NCI-H226 (cell line): ENCODE data around the gene SULT1C4.
"Not testable (repeated sequence)": the region's sequence is repeated elsewhere in the genome, so short reads cannot be mapped to it uniquely, and the experiment has no call there.

Experiments
- DNase-seq: peaks from one replicate; pipeline ENCODE4 v3.0.0-alpha.2; 2015

Gene SULT1C4

DNA sequence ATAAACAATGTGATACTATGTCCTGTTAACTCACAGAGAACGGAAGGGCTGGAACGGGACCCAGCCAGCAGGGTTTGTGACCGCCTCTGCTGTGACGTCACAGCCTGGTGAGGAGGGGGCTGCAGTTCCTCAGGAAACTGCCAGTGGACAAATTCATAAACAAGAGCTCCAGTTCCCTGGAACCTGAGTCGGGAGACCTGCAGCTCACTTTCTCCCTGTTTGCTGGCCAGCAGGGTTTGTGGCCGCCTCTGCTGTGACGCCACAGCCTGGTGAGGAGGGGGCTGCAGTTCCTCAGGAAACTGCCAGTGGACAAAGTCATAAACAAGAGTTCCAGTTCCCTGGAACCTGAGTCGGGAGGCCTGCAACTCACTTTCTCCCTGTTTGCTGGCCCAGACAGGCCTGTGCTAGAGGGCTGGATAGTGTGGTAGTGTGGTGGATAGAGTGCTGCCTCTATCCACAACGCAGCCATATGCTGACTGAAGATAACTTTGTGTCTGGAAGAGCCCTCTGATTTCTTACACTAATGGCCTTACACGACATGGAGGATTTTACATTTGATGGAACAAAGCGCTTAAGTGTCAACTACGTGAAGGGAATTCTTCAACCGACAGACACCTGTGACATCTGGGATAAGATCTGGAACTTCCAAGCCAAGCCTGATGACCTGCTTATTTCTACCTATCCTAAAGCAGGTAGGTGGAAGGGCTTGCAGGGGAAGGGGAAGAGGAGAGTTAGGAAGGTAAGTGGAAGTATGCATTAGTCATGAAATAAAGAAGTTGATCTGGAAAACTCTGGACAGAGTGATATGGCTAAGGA lies at the start of gene SULT1C4:
SULT1C4 (plus strand) TSS at position 140 of the 816 bp plus-strand sequence; CDS start at position 524, 384 bp downstream.
- DNase-seq = no peak

DNA sequence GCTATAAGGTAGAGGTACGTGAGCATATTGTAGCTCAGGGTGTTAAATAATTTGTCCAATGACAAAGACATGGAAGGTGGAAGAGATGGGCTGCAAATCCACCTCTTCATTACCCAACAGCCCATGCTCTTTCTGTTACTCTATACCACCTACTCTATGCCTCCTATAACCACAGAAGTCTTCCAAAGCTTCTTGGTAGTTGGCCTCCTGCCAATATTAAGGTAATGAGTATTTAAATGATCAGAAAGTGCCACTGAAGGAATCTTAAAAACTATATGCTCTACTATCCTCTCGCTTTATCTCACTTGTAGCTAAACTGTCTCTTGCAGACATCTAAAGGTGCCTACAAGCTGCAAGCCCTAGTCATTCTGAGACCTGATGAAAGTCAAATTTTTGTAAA lies 48.0 kb upstream of the SULT1C4 start:
- DNase-seq = no peak

DNA sequence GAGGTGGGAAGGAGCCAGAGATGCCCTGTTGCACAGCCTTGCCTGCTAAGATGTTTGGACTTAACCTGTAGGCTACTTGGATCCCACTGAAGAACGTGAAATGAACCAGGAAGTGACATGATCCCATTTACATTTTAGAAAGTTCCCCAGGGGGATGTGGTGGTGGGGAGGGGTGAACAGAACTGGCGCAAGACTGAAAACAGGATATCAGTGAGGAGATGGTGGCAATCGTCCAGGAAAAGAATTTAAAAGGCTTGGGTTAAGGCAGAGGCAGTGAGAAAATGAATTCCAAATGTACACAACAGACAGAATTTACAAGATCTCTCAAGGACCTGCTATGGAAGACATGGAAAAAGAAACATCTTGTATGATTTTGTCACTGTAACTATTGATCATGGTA lies 46.8 kb upstream of the SULT1C4 start:
- no peak for DNase-seq

DNA sequence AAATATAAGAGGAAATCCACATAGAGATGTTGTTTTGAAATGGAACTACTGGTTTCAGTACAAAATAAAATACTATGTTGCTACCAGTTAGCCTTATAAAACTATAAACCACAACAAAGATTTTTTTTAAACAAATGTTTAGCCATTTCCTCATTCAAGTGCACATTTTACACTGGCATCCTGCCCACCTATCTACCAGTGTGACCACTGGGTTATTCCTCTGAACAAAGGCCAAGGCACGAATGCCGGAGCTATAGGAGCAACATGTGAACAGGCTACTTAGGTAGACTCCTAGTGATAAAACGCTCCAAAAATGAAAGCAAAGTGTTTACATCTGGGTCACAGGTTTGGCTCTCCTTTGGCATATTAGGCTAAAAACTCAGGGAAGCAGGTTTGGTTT lies 31.8 kb upstream of the SULT1C4 start:
- DNase-seq = no peak

DNA sequence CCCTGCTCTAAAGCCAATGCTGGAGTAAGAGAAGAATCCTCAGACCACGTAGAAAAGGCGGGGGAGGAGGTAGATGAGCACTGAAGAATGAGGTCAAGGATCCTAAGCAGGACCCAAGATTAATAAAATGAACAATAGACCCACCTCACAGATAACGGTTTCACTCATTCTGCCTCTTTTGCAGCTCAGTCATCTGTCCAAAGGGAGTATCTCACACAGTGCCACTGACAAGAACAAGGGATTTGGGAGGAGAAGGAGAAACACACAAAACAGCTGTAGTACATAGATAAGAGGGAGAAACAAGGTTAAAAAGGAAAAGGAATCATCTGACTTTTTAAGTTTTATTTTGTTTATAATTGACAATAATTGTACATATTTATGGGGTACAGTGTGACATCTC lies 30.9 kb upstream of the SULT1C4 start:
- no peak for DNase-seq

DNA sequence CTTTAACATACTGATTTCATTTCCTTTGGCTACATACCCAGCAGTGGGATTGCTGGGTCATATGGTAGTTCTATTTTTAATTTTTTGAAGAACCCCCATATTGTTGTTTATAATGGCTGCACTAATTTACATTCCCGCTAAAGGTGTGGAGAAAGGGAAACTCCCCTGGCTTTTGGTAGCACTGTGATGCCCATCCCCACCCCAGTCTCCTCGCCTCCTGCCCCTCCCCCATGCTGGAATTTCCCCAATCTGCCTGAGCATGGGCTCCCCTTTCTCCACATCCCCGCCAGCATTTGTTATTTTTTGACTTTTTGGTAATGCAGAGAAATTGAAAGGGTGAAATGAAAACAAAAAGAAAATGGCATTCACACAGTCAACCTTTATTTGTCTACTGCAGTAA lies 30.0 kb upstream of the SULT1C4 start:
- DNase-seq = no peak

DNA sequence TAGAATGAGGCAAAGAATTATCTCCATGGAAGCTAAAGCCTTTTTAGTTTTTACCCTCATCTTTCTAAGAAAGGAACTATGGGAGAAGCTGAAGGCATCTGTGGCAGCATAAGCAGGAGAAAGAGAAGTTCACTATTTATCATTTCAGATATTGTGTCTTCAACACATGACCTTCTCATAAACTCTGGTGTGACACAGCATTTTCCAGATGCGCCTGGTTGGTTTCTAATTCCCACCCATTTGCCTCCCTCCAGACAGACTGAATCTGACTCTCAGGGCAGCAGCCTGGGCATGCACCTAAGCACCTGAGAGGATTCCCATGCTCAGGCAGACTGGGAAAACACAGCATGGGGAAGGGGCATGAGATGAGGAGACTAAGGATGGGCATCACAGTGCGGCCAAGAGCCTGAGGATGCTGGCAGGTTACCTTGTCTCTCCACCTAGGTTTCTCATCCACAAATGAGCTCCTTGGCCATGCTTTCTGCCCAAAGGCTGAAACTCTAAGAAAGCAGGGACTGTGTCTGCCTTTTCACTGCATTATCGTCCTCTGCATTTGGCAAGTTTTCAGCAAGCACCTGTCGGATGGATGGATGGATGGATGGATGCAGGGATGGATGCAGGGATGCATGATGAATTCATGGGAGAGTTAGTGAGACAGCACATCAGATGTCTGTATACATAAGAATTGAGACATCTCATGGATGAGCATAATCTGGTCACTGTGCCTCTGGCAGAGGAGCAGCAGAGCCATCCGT lies 28.8 kb upstream of the SULT1C4 start:
- no peak for DNase-seq

DNA sequence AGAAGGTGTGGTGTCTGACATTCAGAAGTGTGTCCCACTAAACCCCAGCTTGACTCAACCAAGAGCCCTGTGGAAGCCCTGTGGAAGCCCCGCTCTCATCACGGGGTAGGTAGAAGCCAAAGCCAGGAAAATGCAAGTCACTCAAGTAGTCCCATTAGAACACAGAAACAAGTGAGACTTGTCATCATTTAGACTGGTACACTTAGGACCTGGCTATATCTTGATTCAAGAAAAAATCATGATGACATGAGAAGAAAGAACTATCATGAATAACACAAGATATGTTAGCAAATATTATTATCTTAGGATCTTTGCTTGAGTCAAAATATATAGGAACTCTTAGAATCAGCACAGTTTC lies 28.2 kb upstream of the SULT1C4 start:
- no peak for DNase-seq

DNA sequence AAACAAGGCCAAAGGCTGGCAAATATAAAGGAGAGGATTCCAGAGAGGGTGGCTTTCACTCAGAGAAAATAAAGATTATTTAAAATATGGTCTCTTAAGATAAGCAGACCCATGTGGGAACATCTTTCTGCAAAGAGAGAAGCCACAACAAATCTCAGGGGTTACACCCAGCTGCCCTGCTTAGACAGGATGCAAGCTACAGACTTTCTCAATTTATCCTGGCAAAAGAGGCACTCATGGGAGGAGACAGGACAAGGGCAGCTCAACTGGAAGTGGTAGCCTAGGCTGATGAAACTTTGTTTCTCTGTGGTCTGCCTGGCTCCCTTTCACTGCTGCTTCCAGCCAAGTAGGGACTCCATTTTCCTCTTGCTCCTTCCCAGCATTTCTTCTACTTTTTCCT lies 25.9 kb upstream of the SULT1C4 start:
- no peak for DNase-seq

DNA sequence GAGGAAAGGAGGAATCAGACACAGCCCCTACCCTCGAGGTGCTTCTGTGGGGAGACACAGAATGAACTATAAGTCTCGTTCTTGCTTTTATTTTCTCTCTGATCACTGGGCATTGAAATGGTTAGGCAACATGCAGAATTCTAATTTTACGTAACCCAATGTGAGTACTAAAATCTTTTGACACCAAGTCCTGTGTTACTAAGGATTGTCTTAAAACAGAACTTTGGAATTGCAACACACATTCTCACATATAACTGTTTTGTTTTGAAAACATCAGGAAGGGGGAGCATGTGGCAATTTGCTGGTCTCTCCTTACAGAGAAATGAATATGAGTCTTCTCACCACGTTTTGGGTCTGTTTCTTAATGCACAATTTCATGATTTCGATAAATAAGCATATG lies 23.6 kb upstream of the SULT1C4 start:
- no peak for DNase-seq

DNA sequence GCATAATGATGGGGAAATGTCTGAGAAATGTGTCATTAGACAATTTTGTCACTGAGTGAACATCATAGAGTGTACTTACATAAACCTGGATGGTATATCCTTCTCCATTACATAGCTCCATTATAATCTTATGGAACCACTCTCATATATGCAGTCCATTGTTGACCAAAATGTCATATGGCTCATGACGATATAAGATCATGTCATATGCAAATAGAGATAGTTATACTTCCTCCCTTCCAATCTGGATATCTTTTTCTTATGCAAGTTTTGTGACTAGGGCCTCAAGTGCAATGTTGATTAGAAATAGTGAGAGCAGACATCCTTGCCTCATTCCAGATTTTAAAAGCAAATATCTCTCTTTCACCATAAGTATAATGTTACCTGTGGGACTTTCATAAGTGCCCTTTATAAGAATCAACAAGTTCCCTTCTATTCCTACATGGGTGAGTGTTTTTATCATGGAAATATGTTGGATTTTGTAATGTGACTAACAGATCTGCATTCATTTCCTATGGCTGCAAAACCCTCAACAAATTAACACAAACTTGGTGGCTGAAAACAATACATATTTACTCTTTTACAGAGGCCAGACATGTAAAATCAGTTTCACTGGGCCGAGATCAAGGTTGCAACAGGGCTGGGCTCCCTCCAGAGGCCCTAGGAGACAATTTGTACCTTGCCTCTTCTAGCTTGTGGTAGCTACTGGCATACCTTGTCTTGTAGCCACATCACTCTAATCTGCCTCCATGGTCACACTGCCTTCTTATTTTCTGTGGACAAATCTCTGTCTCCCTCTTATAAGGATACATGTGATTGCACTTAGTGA lies 21.6 kb upstream of the SULT1C4 start:
- no peak for DNase-seq

DNA sequence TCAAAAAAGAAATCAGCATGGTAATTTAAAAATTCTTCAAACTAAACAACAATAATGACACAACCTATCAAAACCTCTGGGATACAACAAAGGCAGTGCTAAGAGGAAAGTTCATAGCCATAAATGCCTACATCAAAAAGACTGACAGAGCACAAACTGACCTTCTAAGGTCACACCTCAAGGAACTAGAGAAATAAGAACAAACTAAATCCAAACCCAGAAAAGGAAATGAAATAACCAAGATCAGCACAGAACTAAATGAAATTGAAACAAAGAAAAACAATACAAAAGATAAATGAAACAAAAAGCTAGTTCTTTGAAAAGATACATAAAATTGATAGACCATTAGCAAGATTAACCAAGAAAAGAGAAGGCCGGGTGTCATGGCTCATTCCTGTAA lies 18.4 kb upstream of the SULT1C4 start:
- not testable (repeated sequence) for DNase-seq

DNA sequence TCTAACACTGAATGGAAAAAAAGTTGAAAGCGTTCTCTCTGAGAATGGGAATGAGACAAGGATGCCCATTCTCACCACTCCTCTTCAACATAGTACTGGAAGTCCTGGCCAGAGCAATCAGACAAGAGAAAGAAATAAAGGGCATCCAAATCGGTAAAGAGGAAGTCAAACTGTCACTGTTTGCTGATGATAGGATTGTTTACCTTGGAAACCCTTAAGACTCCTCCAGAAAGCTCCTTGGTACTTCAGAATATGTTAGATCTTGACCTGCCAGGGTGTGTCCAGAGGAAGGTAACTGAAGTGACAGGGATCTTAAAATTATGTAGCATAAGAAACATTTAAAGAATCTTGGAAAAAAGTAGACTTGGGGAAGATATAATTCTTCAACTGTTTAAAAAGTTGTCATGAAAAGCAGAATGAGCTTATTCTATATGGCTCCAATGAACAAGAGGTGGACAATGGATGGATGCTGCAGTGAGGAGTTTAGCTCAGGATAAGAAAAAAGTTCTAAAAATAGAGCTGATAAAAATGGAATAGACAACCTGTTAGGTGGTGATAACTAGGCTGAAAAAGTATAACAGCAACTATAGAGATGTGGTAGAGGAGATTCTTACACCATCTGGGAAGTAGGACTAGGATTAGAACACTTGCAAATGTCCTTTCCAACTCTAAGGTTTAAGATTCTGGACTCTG lies 16.8 kb upstream of the SULT1C4 start:
- no peak for DNase-seq

DNA sequence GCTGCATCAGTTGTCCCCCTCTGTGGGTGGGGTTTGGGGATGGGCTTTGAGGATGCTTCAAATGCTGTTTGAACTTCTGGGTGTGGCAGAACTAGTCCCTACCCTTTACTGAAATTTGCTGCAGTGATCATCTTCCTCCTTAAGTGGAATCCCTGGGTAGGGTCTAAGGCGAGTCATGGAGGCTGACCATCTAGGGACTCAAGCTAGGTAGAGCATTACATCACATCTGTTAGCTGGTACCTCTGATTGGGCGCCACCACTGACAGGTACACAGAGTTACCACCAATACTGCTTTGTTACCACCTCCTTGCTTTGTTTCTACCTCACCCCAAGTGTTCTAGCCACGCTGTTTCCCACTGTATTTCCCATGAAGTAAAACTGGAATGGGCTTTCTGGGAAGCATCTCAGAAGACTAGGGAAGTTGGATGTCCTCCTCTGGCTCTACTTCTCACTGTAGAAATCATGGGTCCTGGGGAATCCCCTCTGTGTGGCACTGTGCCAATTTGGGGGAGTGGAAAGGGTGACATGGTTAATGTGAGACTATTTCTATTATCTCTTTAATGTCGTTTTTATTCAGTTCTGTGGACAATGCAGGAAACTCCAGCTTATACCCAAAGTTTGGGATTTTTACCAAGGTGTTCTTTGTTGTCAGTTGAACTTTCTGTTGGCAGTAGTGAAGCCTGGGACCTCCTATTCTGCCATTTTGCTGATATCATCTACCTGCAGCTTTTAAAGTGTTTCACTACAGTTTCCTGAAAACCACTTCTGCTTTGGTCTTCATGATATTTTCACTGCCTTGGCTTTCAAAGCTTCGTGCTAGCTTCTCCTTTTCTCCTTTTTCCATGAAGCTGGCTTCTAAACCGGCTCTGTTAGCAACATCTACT lies 14.5 kb upstream of the SULT1C4 start:
- no peak for DNase-seq

DNA sequence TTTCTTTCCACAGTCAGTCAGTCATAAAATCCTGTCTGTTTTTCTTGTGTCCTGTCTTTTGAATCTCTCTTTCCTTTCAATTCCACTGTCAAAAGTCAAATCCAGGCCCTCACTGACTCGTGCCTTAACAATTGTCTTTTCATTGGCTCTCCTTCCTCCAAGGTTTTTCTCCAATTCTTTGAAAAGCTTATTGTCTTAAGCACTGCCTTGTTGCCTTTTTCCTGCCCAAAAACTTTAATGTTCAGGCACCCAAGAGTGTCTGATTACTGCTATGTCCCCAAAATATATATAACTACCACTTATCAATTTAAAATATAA lies 13.9 kb upstream of the SULT1C4 start:
- DNase-seq = peak; percentile 14

DNA sequence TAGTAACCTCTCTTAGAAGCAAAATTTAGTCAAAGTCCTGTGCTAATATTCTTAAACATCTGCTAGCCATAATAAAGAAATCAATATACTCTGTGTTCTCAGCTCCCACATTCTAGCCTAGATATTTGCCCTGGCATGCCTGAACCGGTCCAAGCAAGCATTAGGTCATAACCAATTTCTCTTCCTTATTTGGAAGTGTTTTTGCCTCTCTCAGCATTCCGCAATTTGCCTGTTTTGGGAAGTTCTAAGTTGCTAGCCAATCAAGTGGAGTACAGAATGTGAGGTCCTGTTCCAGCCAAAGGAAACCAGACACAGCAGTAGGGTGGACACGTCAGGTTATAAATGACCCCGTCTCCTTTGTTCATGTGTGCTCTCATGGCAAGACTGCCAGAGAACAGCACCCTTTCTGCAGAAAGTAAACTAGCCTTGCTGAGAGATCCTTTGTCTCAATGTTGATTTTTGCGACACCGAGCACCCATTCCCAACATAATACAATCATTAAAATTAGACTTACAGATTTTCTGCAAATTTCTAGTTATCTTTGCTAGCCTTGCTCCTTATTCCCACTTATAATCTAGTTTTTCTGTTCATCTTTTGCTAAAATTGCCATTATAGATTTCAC lies 13.0 kb upstream of the SULT1C4 start:
- DNase-seq = no peak

DNA sequence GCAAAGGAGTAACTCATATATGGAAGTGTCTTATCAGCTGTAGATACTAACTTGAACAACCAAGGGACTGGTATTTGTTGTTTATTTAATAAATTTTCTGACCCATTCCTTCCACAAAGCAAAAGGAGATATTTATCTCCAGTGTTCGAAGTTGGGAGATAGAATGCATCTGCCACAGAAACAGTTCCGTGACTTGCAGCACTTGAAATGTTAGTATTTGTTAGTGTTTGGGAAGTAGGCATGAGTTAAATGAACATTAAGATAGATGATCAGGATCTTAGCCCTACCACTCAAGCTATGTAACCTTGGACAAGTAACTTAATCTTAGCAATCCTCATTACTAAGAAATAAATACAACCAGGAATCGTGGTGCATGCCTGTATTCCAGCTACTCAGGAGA lies 12.1 kb upstream of the SULT1C4 start:
- no peak for DNase-seq

DNA sequence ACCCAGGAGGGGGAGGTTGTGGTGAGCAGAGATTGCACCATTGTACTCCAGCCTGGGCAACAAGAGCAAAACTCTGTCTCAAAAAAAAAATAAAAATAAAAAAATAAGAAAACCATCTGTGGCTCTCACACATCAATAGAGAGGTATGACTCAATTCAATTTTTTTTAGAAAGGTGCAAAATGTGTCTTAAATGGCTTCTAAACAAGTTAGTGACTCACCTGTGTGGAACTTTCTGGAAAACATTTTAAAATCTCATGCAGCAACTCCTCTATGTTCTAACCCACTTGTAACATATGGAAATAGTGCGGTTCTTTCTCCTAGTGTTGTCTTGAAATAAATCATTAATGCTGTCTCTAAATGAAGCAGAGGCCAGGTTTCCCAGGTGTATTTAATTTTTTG lies 10.7 kb upstream of the SULT1C4 start:
- no peak for DNase-seq

DNA sequence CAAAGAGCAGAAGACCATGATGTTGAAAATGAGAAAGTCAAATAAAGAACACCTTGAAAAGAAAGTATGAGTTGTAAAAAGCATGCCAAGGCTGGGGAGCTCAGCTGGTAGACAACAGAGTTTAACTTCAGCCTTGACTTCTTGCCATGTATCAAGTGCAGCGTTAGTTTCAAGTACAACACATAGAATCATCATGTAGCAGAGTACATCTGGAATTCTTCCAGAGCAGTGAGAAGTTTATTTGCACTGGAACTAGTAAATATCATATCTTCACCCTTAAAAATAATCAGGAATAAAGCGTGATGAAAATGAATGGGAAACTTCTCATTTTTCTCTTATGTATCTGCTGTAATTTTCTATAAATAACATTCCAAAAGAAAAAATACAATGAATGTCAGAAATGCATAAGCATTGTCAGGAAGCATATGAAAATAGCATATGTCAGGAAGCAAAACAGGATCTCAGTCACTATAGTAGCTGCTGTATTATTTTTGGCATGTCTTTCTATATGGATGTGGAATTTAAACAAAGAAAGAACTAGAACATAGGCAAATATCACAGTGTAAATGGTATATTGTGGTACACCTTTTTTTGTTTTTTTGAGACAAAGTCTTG lies 10.1 kb upstream of the SULT1C4 start:
- DNase-seq = no peak

DNA sequence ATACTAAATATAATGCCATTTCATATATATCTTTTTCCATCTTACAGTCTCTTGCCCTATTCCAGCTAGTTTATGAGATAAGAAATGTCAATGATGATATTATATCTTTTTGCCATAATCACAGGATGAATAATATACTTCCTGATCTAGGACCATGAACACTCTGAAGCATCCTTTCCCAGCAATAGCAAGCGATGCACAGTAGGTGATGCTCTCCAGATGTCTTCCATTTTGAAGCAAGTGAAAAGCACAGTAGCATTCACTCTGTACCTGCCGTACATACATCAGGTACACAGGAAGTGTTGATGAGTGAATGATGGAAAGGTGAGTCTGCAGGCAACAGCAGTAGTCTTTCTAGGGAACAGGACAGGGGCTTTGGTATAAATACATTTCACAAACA lies 8.6 kb upstream of the SULT1C4 start:
- DNase-seq = no peak

DNA sequence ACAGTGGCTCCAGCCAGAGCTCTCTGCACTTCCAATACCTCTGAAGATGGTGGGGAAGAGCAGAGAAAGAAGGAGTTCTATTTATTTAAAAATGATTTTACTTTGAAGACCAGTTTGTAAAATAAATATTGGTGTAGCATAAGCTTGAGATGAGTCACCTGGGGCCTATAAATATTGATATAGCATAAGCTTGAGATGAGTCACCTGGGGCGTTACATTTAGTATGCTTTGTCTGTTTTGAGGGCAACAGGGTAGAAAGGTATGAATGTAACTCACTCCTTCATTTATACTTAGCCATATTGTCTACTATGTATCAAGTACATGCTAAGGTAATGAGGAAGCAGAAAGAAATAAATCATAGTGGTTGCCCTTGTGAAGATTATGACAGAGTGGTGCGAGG lies 7.7 kb upstream of the SULT1C4 start:
- no peak for DNase-seq
